Osteocyte (in vitro differentiated cells): ENCODE results near the gene HIPK2. TPM values are rescaled to one million over a fixed set of nuclear protein-coding genes. Genes with fewer than 3 reads are reported as not detected.
A peak's percentile ranks its signal among the peaks of the same experiment; 100 is the strongest.

ENCODE experiments used
- DNase-seq: peaks from one replicate; pipeline ENCODE4 v3.0.0; 2021; ENCODE audit warnings: mixed read lengths; ENCODE audit not compliant: unreplicated experiment; ENCODE audit errors: extremely low spot score
- H3K27ac Mint-ChIP-seq: one replicate; pipeline ENCODE4 v1.8.0; 2021; ENCODE audit warnings: mild to moderate bottlenecking, mixed read lengths; ENCODE audit not compliant: unreplicated experiment
- H3K27me3 Mint-ChIP-seq: one replicate; pipeline ENCODE4 v1.8.0; 2021; ENCODE audit warnings: mixed read lengths; ENCODE audit not compliant: unreplicated experiment
- H3K36me3 Mint-ChIP-seq: one replicate; pipeline ENCODE4 v1.8.0; 2021; ENCODE audit warnings: mixed read lengths; ENCODE audit not compliant: unreplicated experiment
- H3K4me1 Mint-ChIP-seq: one replicate; pipeline ENCODE4 v1.8.0; 2021; ENCODE audit warnings: mixed read lengths; ENCODE audit not compliant: unreplicated experiment
- H3K4me3 Mint-ChIP-seq: one replicate; pipeline ENCODE4 v1.8.0; 2021; ENCODE audit warnings: mild to moderate bottlenecking, moderate library complexity, mixed read lengths; ENCODE audit not compliant: unreplicated experiment
- H3K9me3 Mint-ChIP-seq: one replicate; pipeline ENCODE4 v1.8.0; 2021; ENCODE audit warnings: mixed read lengths; ENCODE audit not compliant: unreplicated experiment
- total RNA-seq: library from RNA; stranded (reverse); gene quantifications from 2 replicates; pipeline ENCODE4 v1.2.1, GENCODE V29; 2021
- TF ChIP-seq, protein P1 (sequence below): fragments of 200-600 bp; sonication (generic); IDR thresholded peaks from 2 replicates; pipeline ENCODE4 v1.5.0; 2021; ENCODE audit warnings: antibody characterized with exemption, mild to moderate bottlenecking, moderate library complexity

The HIPK2 gene
- total RNA-seq, 1 donor from 2014 or later = 90.8 TPM

DNA sequence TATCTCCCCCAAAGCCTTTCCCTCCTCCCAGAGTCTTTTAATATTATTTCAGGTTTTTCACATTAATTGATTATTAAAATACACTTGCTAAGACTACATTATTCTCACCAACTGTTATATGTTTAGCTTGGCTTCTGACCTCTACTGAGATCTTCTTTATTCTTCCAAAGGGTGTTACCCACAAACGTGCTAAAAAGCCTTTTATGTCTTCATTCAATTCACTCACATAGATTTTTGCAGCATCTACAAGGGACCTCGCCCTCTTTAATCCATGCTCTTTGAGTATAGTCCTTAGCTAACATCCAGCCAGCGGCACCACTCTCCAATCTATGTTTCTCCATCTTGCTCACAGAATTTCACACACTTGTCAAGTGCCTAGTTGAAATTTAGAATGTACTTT lies 115.9 kb downstream of the HIPK2 start:
- TF ChIP-seq, protein P1, sequence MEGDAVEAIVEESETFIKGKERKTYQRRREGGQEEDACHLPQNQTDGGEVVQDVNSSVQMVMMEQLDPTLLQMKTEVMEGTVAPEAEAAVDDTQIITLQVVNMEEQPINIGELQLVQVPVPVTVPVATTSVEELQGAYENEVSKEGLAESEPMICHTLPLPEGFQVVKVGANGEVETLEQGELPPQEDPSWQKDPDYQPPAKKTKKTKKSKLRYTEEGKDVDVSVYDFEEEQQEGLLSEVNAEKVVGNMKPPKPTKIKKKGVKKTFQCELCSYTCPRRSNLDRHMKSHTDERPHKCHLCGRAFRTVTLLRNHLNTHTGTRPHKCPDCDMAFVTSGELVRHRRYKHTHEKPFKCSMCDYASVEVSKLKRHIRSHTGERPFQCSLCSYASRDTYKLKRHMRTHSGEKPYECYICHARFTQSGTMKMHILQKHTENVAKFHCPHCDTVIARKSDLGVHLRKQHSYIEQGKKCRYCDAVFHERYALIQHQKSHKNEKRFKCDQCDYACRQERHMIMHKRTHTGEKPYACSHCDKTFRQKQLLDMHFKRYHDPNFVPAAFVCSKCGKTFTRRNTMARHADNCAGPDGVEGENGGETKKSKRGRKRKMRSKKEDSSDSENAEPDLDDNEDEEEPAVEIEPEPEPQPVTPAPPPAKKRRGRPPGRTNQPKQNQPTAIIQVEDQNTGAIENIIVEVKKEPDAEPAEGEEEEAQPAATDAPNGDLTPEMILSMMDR = no peak
- Mint-ChIP-seq H3K4me3 (no peak overlapping the region), H3K9me3 (no peaks in the 10 kb centered on the region), H3K4me1 (peaks cover 59% of the 10 kb centered on the region), H3K27ac (no peak overlapping the region), H3K36me3 (peaks cover 23% of the 10 kb centered on the region), H3K27me3 (no peaks in the 10 kb centered on the region)
- DNase-seq = no peak

DNA sequence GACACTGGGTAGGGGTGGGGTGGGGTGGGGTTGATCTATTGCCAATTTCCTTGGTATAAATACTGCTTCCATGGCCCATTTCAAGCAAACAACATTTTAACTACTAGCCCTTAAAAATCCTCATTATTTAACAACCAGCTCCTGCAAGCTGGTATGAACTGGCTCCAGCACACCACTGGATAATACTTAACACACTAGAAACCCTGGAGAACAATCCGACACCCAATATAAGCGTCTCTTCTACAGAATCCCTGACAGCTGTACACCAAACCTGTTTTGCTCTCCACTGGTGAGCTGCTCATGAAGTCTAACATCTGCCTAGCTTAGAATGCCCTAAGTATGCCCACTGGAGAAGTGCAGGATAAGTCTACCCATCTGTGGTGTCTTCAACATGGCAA lies 116.8 kb downstream of the HIPK2 start:
- H3K27ac Mint-ChIP-seq = peak overlapping the region; percentile 61
- no peak for DNase-seq
- H3K36me3 Mint-ChIP-seq = peaks cover 27% of the 10 kb centered on the region
- TF ChIP-seq, protein P1 = no peak
- peaks cover 61% of the 10 kb centered on the region for H3K4me1 Mint-ChIP-seq
- H3K27me3 Mint-ChIP-seq = no peaks in the 10 kb centered on the region
- H3K4me3 Mint-ChIP-seq = no peak overlapping the region
- no peaks in the 10 kb centered on the region for H3K9me3 Mint-ChIP-seq

DNA sequence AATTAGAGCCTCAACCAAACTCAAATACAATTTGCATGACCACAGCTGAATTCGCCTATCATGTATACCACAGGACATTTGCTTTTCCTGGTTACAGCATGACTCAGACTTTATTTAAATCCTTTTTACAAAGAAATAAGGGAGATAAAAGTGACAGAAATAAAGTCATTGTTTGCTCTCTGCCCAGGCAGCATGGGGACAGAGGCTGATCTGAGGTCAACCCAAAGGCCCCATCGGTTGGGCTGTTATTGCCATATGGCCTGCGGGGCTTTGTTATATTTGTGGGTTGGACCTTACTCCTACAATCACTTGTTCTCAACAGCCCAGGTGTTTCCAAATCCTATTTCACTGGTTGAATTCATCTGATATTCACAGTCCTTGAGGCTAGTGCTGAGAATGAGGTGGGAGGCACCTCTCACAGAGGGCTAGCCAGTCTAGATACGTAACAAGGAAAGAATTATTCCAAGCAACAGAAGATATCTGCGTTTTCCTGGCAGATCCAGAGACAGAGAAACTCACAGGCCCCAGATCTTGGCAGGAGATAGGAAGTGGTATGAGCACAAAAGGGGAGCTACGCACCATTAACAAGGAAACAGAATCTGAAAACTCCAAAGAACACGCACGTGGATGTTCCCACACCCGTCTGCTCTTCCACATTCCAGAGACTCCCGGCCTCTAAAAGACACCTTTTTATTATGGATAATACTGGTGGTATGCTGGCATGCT lies 117.3 kb downstream of the HIPK2 start:
- Mint-ChIP-seq H3K4me1 (peaks cover 59% of the 10 kb centered on the region), H3K36me3 (peaks cover 22% of the 10 kb centered on the region), H3K27ac (peak overlapping the region; percentile 75), H3K27me3 (no peaks in the 10 kb centered on the region), H3K9me3 (no peaks in the 10 kb centered on the region), H3K4me3 (no peak overlapping the region)
- TF ChIP-seq, protein P1 = no peak
- DNase-seq = no peak

DNA sequence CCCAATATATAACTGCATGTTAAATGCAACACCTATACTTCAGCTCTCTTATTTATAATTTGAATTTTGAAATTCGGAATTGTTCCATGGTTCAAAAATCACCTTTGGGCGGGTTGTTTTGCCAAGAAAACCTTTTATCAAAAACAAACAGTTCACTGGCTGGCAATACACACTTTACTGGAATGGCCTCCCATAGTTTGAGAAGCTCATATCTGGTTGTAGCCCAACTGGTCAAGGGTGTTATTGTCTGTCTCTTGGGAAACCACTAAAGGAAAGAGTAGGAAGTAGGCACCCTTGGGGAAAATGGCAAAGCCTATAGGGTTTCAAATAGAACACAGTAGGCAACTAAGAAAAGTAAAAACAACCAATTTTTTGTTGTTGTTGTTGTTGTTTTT lies 117.9 kb downstream of the HIPK2 start:
- H3K36me3 Mint-ChIP-seq = peaks cover 21% of the 10 kb centered on the region
- no peaks in the 10 kb centered on the region for H3K27me3 Mint-ChIP-seq
- no peaks in the 10 kb centered on the region for H3K9me3 Mint-ChIP-seq
- peak overlapping the region; percentile 52 for H3K27ac Mint-ChIP-seq
- peaks cover 59% of the 10 kb centered on the region for H3K4me1 Mint-ChIP-seq
- TF ChIP-seq, protein P1 = no peak
- DNase-seq = no peak
- H3K4me3 Mint-ChIP-seq = no peak overlapping the region

DNA sequence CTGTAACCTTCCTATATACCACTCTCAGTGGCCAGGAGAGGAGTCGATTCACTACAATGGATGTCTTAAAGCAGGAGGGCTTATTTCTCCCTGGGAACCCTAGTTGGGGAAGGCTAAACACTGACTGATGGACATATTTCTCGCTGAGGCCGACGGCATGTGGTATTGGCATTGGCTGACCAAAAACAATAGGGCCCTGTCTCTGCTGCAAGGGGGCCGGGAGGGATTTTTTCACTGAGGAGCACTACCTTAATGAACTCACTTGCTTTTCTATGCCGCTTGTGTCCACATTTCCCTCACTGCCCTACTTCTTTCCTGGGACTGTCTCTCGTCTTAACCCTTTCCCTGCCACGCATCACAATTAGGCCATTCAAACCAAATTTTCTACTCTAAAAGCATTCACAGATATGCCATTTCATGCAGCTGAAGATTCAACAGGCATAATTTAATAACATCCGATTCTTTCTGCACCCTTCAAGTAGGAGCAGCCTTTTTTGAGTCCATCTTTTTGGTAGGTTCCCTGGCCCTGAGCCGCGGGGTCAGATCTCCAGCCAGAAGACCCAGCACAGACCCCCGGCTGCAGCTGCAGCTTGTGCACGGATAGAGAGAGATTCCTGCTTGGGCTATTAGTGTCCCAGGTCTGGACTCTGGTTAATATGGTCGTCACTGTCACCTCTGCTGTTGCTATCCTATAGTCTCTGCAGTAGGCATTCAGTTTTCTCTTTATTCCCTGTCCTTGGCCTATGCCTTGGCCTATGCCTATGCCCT lies 118.7 kb downstream of the HIPK2 start:
- TF ChIP-seq, protein P1 = no peak
- Mint-ChIP-seq H3K36me3 (peaks cover 18% of the 10 kb centered on the region), H3K27me3 (no peaks in the 10 kb centered on the region), H3K9me3 (no peaks in the 10 kb centered on the region), H3K4me3 (peak overlapping the region; percentile 18), H3K4me1 (peaks cover 57% of the 10 kb centered on the region), H3K27ac (peak overlapping the region; percentile 89)
- DNase-seq = no peak
